ENCODE results near the gene OR5AK2. TPM values are rescaled to one million over a fixed set of nuclear protein-coding genes. Genes with fewer than 3 reads are reported as not detected.
"Not testable (repeated sequence)": the region's sequence is repeated elsewhere in the genome, so short reads cannot be mapped to it uniquely, and the experiment has no call there.

The OR5AK2 gene
- total RNA-seq (2014; rRNA removed; shearing (Covaris generic)) = not detected in 2 replicates

- no peak for DNase-seq (ENCODE audit: low spot score)
Observed at GRCh38 chr11:56988614-56989013, at the start of gene OR5AK2. TSS of gene OR5AK2 (plus strand) at chr11:56988914. CDS start at chr11:56988914, 0 bp downstream.

GRCh38 chr11:56945526-56945925 is 43.2 kb upstream of the OR5AK2 start:
- not testable (repeated sequence) for DNase-seq (ENCODE audit: low spot score)

GRCh38 chr11:56948991-56949515 is 39.7 kb upstream of the OR5AK2 start:
- no peak for DNase-seq (ENCODE audit: low spot score)

- DNase-seq (ENCODE audit: low spot score) = peak; percentile 8
Observed at GRCh38 chr11:56950510-56950909, 38.2 kb upstream of the OR5AK2 start.

- DNase-seq (ENCODE audit: low spot score) = not testable (repeated sequence)
Observed at GRCh38 chr11:56953907-56954306, 34.8 kb upstream of the OR5AK2 start.

GRCh38 chr11:56961609-56962008 is 27.1 kb upstream of the OR5AK2 start:
- no peak for DNase-seq (ENCODE audit: low spot score)

- DNase-seq (ENCODE audit: low spot score) = no peak
Observed at GRCh38 chr11:56967726-56968125, 21.0 kb upstream of the OR5AK2 start.

GRCh38 chr11:56968524-56968923 is 20.2 kb upstream of the OR5AK2 start:
- DNase-seq (ENCODE audit: low spot score) = no peak

- DNase-seq (ENCODE audit: low spot score) = no peak
Observed at GRCh38 chr11:56977314-56977713, 11.4 kb upstream of the OR5AK2 start.

- no peak for DNase-seq (ENCODE audit: low spot score)
Observed at GRCh38 chr11:56990702-56991101, 2.0 kb downstream of the OR5AK2 start.

GRCh38 chr11:56994532-56994931 is 5.8 kb downstream of the OR5AK2 start:
- DNase-seq (ENCODE audit: low spot score) = no peak

- DNase-seq (ENCODE audit: low spot score) = no peak
Observed at GRCh38 chr11:57001674-57002401, 13.1 kb downstream of the OR5AK2 start.

- DNase-seq (ENCODE audit: low spot score) = no peak
Observed at GRCh38 chr11:57008373-57008772, 19.7 kb downstream of the OR5AK2 start.

- no peak for DNase-seq (ENCODE audit: low spot score)
Observed at GRCh38 chr11:57015679-57016078, 27.0 kb downstream of the OR5AK2 start.

- no peak for DNase-seq (ENCODE audit: low spot score)
Observed at GRCh38 chr11:57031556-57031955, 42.8 kb downstream of the OR5AK2 start.

Other genes with a start within 250 kb of the OR5AK2 start
- gene OR9G4, start 240.2 kb upstream of the OR5AK2 start, total RNA-seq (2014; rRNA removed; shearing (Covaris generic)) = not detected in 2 replicates
- not detected in 2 replicates for gene LRRC55, start 193.0 kb downstream of the OR5AK2 start, total RNA-seq (2014; rRNA removed; shearing (Covaris generic))
- 0.03 TPM in 1 of 2 replicates, not detected in the other for gene APLNR, start 248.3 kb downstream of the OR5AK2 start, total RNA-seq (2014; rRNA removed; shearing (Covaris generic))